H1 (cell line): ENCODE data around the gene TUBGCP6. TPM values are rescaled to one million over a fixed set of nuclear protein-coding genes. Genes with fewer than 3 reads are reported as not detected.

Source experiments
- CTCF ChIA-PET: fragments of 300-600 bp; sonication (Branson Sonifier 250); formaldehyde crosslinking; loops from one replicate; lab custom pipeline; 2021; ENCODE audit not compliant: partially characterized antibody; lab: Charles Lee
- POLR2A ChIA-PET: fragments of 300-600 bp; sonication (Branson Sonifier 250); formaldehyde crosslinking; loops from one replicate; lab custom pipeline; 2021; ENCODE audit warnings: inconsistent platforms; ENCODE audit not compliant: partially characterized antibody; lab: Charles Lee
- DNase-seq, 2 experiments: peaks; one replicate each; pipeline versions ENCODE4 v3.0.0 to v3.0.0-alpha.2; 2010 to 2022; ENCODE audit warnings: low spot score in 2 of 2, low read depth in 1 of 2, mixed read lengths in 1 of 2
- FAIRE-seq: peaks from 2 replicates; lab custom pipeline; 2011; peaks lifted over from hg19 to GRCh38; lab: Jason Lieb, UNC
- H2AFZ ChIP-seq: 2 replicates; pipeline ENCODE4 v1.8.1; 2012; ENCODE audit warnings: low read length, inconsistent platforms
- H2AK5ac ChIP-seq: 2 replicates; pipeline ENCODE4 v1.6.1; 2013; ENCODE audit warnings: low read depth, low read length
- H2BK120ac ChIP-seq: replicated peaks from 2 replicates; pipeline ENCODE3; 2013; ENCODE audit warnings: low read depth, low read length, inconsistent platforms
- H2BK12ac ChIP-seq: 2 replicates; pipeline ENCODE4 v1.6.1; 2013; ENCODE audit warnings: low read depth, low read length
- H2BK15ac ChIP-seq: 2 replicates; pipeline ENCODE4 v1.6.1; 2013; ENCODE audit warnings: low read length
- H2BK20ac ChIP-seq: 2 replicates; pipeline ENCODE4 v1.6.1; 2013; ENCODE audit warnings: low read length
- H2BK5ac ChIP-seq: 2 replicates; pipeline ENCODE4 v1.6.1; 2013; ENCODE audit warnings: low read depth, low read length
- H3K14ac ChIP-seq: 2 replicates; pipeline ENCODE4 v1.6.1; 2013; ENCODE audit warnings: inconsistent platforms; ENCODE audit not compliant: insufficient read length
- H3K18ac ChIP-seq: 2 replicates; pipeline ENCODE4 v1.6.1; 2013; ENCODE audit warnings: low read length; ENCODE audit errors: extremely low read depth
- H3K23ac ChIP-seq: 2 replicates; pipeline ENCODE4 v1.6.1; 2013; ENCODE audit warnings: inconsistent platforms; ENCODE audit not compliant: insufficient read length
- H3K23me2 ChIP-seq: 2 replicates; pipeline ENCODE4 v1.6.1; 2013; ENCODE audit warnings: low read depth, low read length
- H3K27ac ChIP-seq: 2 replicates; pipeline ENCODE4 v1.6.1; 2011; ENCODE audit warnings: low read depth, low read length, inconsistent platforms
- H3K27me3 ChIP-seq, 4 experiments: replicated peaks in 1 of 4; 1 replicate in 1 of 4; 2 replicates in 3 of 4; pipeline versions ENCODE4 v1.6.1 to v1.8.1; 2011 to 2013; ENCODE audit warnings: low read length in 3 of 4, mild to moderate bottlenecking in 3 of 4, inconsistent platforms in 2 of 4, mixed read lengths in 2 of 4, moderate library complexity in 1 of 4; ENCODE audit not compliant: control insufficient read depth in 3 of 4, insufficient read depth in 3 of 4; ENCODE audit errors: extremely low read depth in 1 of 4
- H3K36me3 ChIP-seq, 4 experiments: 2 replicates each; pipeline versions ENCODE4 v1.6.1 to v1.8.1; 2011 to 2013; ENCODE audit warnings: mild to moderate bottlenecking in 4 of 4, low read length in 3 of 4, moderate library complexity in 2 of 4, control low read depth in 1 of 4, inconsistent platforms in 1 of 4; ENCODE audit not compliant: insufficient read depth in 4 of 4, control insufficient read depth in 2 of 4
- H3K4ac ChIP-seq: replicated peaks from 2 replicates; pipeline ENCODE3; 2013; ENCODE audit warnings: low read length, low read depth, mixed read lengths, inconsistent platforms; ENCODE audit not compliant: insufficient read length
- H3K4me1 ChIP-seq, 4 experiments: replicated peaks in 1 of 4; 1 replicate in 1 of 4; 2 replicates in 3 of 4; pipeline versions ENCODE4 v1.6.1 to v1.8.1; 2011 to 2013; ENCODE audit warnings: low read length in 3 of 4, inconsistent platforms in 2 of 4, mixed read lengths in 1 of 4; ENCODE audit not compliant: insufficient read depth in 4 of 4, control insufficient read depth in 3 of 4
- H3K4me2 ChIP-seq, 2 experiments: 2 replicates each; pipeline versions ENCODE4 v1.6.1 to v1.8.1; 2011 to 2013; ENCODE audit warnings: low read depth in 2 of 2, low read length in 2 of 2, control low read depth in 1 of 2, inconsistent platforms in 1 of 2, mild to moderate bottlenecking in 1 of 2; ENCODE audit not compliant: insufficient read depth in 1 of 2
- H3K4me3 ChIP-seq, 4 experiments: fragments of 200-600, 300-600 bp in 1 of 4; sonication (generic), shearing (Covaris generic), sonication (Bioruptor Twin) in 1 of 4; 2 replicates each; pipeline versions ENCODE4 v1.5.1 to v1.8.1; 2011 to 2016; ENCODE audit warnings: low read length in 4 of 4, low read depth in 3 of 4, control low read depth in 2 of 4, inconsistent platforms in 2 of 4, mild to moderate bottlenecking in 2 of 4, mixed read lengths in 1 of 4, moderate library complexity in 1 of 4; ENCODE audit not compliant: insufficient read depth in 2 of 4; ENCODE audit errors: extremely low read depth in 1 of 4
- H3K56ac ChIP-seq: replicated peaks from 2 replicates; pipeline ENCODE3; 2013; ENCODE audit warnings: low read depth, mild to moderate bottlenecking, mixed read lengths, low read length, inconsistent platforms; ENCODE audit not compliant: insufficient read length
- H3K79me1 ChIP-seq: 2 replicates; pipeline ENCODE4 v1.6.1; 2013; ENCODE audit warnings: low read depth, low read length, control low read depth
- H3K79me2 ChIP-seq, 2 experiments: 2 replicates each; pipeline versions ENCODE4 v1.6.1 to v1.8.1; 2012 to 2013; ENCODE audit warnings: low read length in 2 of 2, mild to moderate bottlenecking in 2 of 2, inconsistent platforms in 1 of 2; ENCODE audit not compliant: insufficient read depth in 2 of 2, control insufficient read depth in 1 of 2
- H3K9ac ChIP-seq, 4 experiments: replicated peaks in 1 of 4; 1 replicate in 1 of 4; 2 replicates in 3 of 4; pipeline versions ENCODE4 v1.6.1 to v1.8.1; 2011 to 2013; ENCODE audit warnings: low read depth in 3 of 4, low read length in 3 of 4, control low read depth in 2 of 4, mild to moderate bottlenecking in 2 of 4, moderate library complexity in 2 of 4, inconsistent platforms in 1 of 4; ENCODE audit errors: extremely low read depth in 1 of 4
- H3K9me3 ChIP-seq, 2 experiments: 2 replicates each; pipeline versions ENCODE4 v1.6.1 to v1.8.1; 2012 to 2013; ENCODE audit warnings: mild to moderate bottlenecking in 2 of 2, moderate library complexity in 2 of 2, control low read depth in 1 of 2, inconsistent platforms in 1 of 2, low read depth in 1 of 2, low read length in 1 of 2, mixed read lengths in 1 of 2; ENCODE audit not compliant: insufficient read depth in 2 of 2
- H4K20me1 ChIP-seq, 2 experiments: replicated peaks in 1 of 2; 2 replicates each; pipeline versions ENCODE3 to v1.8.1; 2011 to 2013; ENCODE audit warnings: inconsistent platforms in 2 of 2, low read length in 2 of 2, mild to moderate bottlenecking in 1 of 2; ENCODE audit not compliant: insufficient read depth in 2 of 2, control insufficient read depth in 1 of 2
- H4K5ac ChIP-seq: 2 replicates; pipeline ENCODE4 v1.6.1; 2013; ENCODE audit warnings: low read length, low read depth, mixed read lengths, inconsistent platforms; ENCODE audit not compliant: insufficient read length
- H4K8ac ChIP-seq: 2 replicates; pipeline ENCODE4 v1.8.0; 2013; ENCODE audit warnings: mild to moderate bottlenecking, moderate library complexity, low read length, inconsistent platforms; ENCODE audit not compliant: insufficient read depth; ENCODE audit errors: extremely low read depth
- H4K91ac ChIP-seq: replicated peaks from 2 replicates; pipeline ENCODE3; 2013; ENCODE audit warnings: low read length, mixed read lengths, inconsistent platforms; ENCODE audit not compliant: insufficient read length
- ASH2L ChIP-seq: fragments of 200-600, 300-600 bp; sonication (generic); IDR thresholded peaks from one replicate; pipeline ENCODE4 v1.7.1; 2017; ENCODE audit warnings: low read length
- BRCA1 ChIP-seq: IDR thresholded peaks from 2 replicates; pipeline ENCODE4 v1.6.1; 2012; ENCODE audit warnings: low read depth, low read length, improper control_type of control experiment
- CBX5 ChIP-seq: fragments of 300-800, 300-1000 bp; sonication (generic); IDR thresholded peaks from 2 replicates; pipeline ENCODE4 v1.7.1; 2016; ENCODE audit warnings: antibody characterized with exemption, low read length, low read depth
- EZH2 ChIP-seq: fragments of 200-600 bp; sonication (generic); IDR thresholded peaks from 2 replicates; pipeline ENCODE4 v1.7.1; 2012; ENCODE audit warnings: low read depth, mild to moderate bottlenecking, moderate library complexity, low read length, inconsistent platforms; ENCODE audit not compliant: severe bottlenecking
- FOSL1 ChIP-seq: IDR thresholded peaks from 2 replicates; pipeline ENCODE4 v1.6.1; 2011; ENCODE audit warnings: mild to moderate bottlenecking, low read depth, low read length, moderate library complexity; ENCODE audit not compliant: insufficient read depth
- MAFK ChIP-seq: IDR thresholded peaks from 2 replicates; pipeline ENCODE4 v1.6.1; 2012; ENCODE audit warnings: low read depth, mild to moderate bottlenecking, improper control_type of control experiment, low read length
- PHF8 ChIP-seq: fragments of 200-600 bp; sonication (generic); conservative IDR thresholded peaks from 2 replicates; pipeline ENCODE4 v1.7.1; 2012; ENCODE audit warnings: low read depth, mild to moderate bottlenecking, inconsistent platforms, low read length, moderate library complexity
- SAP30 ChIP-seq: fragments of 300-600 bp; sonication (generic); IDR thresholded peaks from 2 replicates; pipeline ENCODE4 v1.7.1; 2012; ENCODE audit warnings: low read length, moderate library complexity, mild to moderate bottlenecking, inconsistent platforms; ENCODE audit not compliant: insufficient read depth, insufficient replicate concordance
- TAF1 ChIP-seq: IDR thresholded peaks from 2 replicates; pipeline ENCODE4 v1.6.1; 2011; ENCODE audit warnings: mild to moderate bottlenecking, low read depth, low read length
- TBP ChIP-seq: IDR thresholded peaks from 2 replicates; pipeline ENCODE4 v1.6.1; 2011; ENCODE audit warnings: low read depth, low read length, improper control_type of control experiment
- WGBS, 2 experiments: shearing (Covaris generic) in 1 of 2; methylation state at CpG; one replicate each; pipeline versions ENCODE4 v1.1.6 to v1.1.7; 2013 to 2015; ENCODE audit warnings: low lambda C conversion rate in 2 of 2, mixed read lengths in 2 of 2, inconsistent platforms in 1 of 2, low coverage in 1 of 2, missing lambda C conversion rate in 1 of 2; ENCODE audit not compliant: insufficient replicate concordance in 2 of 2, insufficient coverage in 1 of 2, insufficient read length in 1 of 2; ENCODE audit errors: extremely low coverage in 1 of 2, missing lambda C conversion rate in 1 of 2; 5-methylcytosine and 5-hydroxymethylcytosine counted together
- polyA plus RNA-seq, 7 experiments: library from polyadenylated mRNA; depleted of rRNA in 3 of 7; stranded (reverse) in 5 of 7; unstranded in 2 of 7; fragments of >200 nt in 5 of 7; fragments of 200-250 nt in 2 of 7; gene quantifications; 1 replicate in 5 of 7; 2 replicates in 1 of 7; 4 replicates in 1 of 7; pipeline versions ENCODE4 v1.2.1 to v1.2.3, GENCODE V29; 2011 to 2013; ENCODE audit warnings: missing spikeins in 2 of 7, mixed read lengths in 2 of 7
- total RNA-seq: library from RNA; stranded (reverse); fragmentation: NEBNext Ultra II Directional; extraction: Animal tissue kit (Norgen Biotek cat#: 25700); gene quantifications from 2 replicates; pipeline ENCODE4 v1.2.1, GENCODE V29; 2021
- TF ChIP-seq, protein P1 (sequence below): IDR thresholded peaks from 2 replicates; pipeline ENCODE4 v1.6.1; 2012; ENCODE audit warnings: inconsistent platforms

The TUBGCP6 gene
- total and polyA plus RNA-seq, 2 of the 8 experiments (the other 6 are each of a cell fraction or from before 2014, with no cell fraction given), result 24.2 to 24.7 TPM

- no peak for FAIRE-seq
- Histone ChIP-seq H3K36me3 (no peaks in the 10 kb centered on the region), H3K4ac (no peak overlapping the region), H2AK5ac (no peak overlapping the region), H3K9me3 (no peaks in the 10 kb centered on the region), H3K56ac (no peak overlapping the region), H2BK20ac (no peak overlapping the region), H4K91ac (no peak overlapping the region), H2BK120ac (no peak overlapping the region), H3K27me3 (no peaks in the 10 kb centered on the region), H3K79me2 (peaks cover 4 to 12% of the 10 kb centered on the region in 2 experiments; a peak in 3 of 4 replicates), H3K4me1 (peaks cover 0 to 26% (median 20%) of the 10 kb centered on the region in 4 experiments; a peak in 6 of 7 replicates), H4K20me1 (peaks cover 2 to 23% of the 10 kb centered on the region in 2 experiments), H3K79me1 (peaks cover 13% of the 10 kb centered on the region), H2BK12ac (0 out of 2 replicates have a peak overlapping the region, but pooled peaks have one; percentile 9), H4K8ac (peak overlapping the region; percentile 57), H2AFZ (no peak overlapping the region), H3K14ac (no peak overlapping the region), H3K4me3 (no peak overlapping the region), H4K5ac (no peak overlapping the region), H3K18ac (no peak overlapping the region), H2BK15ac (no peak overlapping the region), H2BK5ac (no peak overlapping the region), H3K9ac (peak overlapping the region in 2 of 4 experiments; percentile 20 to 38; a peak in 1 of 7 replicates), H3K4me2 (peak overlapping the region in 1 of 2 experiments; percentile 28; a peak in 1 of 4 replicates), H3K27ac (no peak overlapping the region), H3K23me2 (peaks cover 24% of the 10 kb centered on the region), H3K23ac (no peak overlapping the region)
- ChIA-PET CTCF (interaction anchor here (0.6 to 1.6 kb wide), 9 partner anchors 7 to 277 kb away, joined by 3 to 4 read pairs (median 3); partner anchors contain the start of gene SCO2), POLR2A (interaction anchor here (0.6 to 2.6 kb wide), 6 partner anchors 13 to 495 kb away, joined by 3 to 7 read pairs (median 4); partner anchors contain the start of genes MAPK12 and MLC1)
- DNase-seq, result no peak
- 91% methylated on average over 23 of the region's 29 CpGs; no CpG with 5 or more reads in 1 of the 2 experiments for WGBS, 2 experiments
- TF ChIP-seq EZH2 (no peak), BRCA1 (no peak), MAFK (no peak), TAF1 (no peak), PHF8 (no peak), FOSL1 (no peak), SAP30 (no peak), TBP (no peak), CBX5 (no peak), ASH2L (no peak)
- TF ChIP-seq, protein P1, sequence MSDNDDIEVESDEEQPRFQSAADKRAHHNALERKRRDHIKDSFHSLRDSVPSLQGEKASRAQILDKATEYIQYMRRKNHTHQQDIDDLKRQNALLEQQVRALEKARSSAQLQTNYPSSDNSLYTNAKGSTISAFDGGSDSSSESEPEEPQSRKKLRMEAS, result no peak
Measured at GRCh38 chr22:50248196-50249081, 3.6 kb upstream of the TUBGCP6 start.
